Keratinocyte (primary cell): Measurements from ENCODE around the gene ST3GAL2. TPM values are rescaled to one million over a fixed set of nuclear protein-coding genes. Genes with fewer than 3 reads are reported as not detected.

Experiments used
- DNase-seq: peaks from one replicate; pipeline ENCODE4 v3.0.0-alpha.2; 2011; ENCODE audit warnings: low read depth, missing footprints, low spot score
- FAIRE-seq: peaks from 2 replicates; lab custom pipeline; 2011; peaks lifted over from hg19 to GRCh38; lab: Jason Lieb, UNC
- H2AFZ ChIP-seq: 2 replicates; pipeline ENCODE4 v1.6.0; 2012; ENCODE audit warnings: low read length, control low read depth, inconsistent platforms; ENCODE audit not compliant: control insufficient read depth
- H3K27ac ChIP-seq: 2 replicates; pipeline ENCODE4 v1.5.1; 2011; ENCODE audit warnings: low read length; ENCODE audit not compliant: control insufficient read depth, insufficient read depth
- H3K27me3 ChIP-seq: 3 replicates; pipeline ENCODE4 v1.6.0; 2011; ENCODE audit warnings: low read length; ENCODE audit not compliant: control insufficient read depth, insufficient read depth; ENCODE audit errors: extremely low read depth
- H3K36me3 ChIP-seq, 2 experiments: 2 replicates in 1 of 2; 3 replicates in 1 of 2; pipeline ENCODE4 v1.5.1; 2011; ENCODE audit warnings: low read length in 2 of 2, mild to moderate bottlenecking in 1 of 2; ENCODE audit not compliant: control insufficient read depth in 2 of 2, insufficient read depth in 2 of 2; ENCODE audit errors: extremely low read depth in 1 of 2
- H3K4me1 ChIP-seq: 3 replicates; pipeline ENCODE4 v1.5.1; 2011; ENCODE audit warnings: low read length; ENCODE audit not compliant: control insufficient read depth, insufficient read depth; ENCODE audit errors: extremely low read depth
- H3K4me2 ChIP-seq: 3 replicates; pipeline ENCODE4 v1.6.0; 2011; ENCODE audit warnings: low read depth, low read length; ENCODE audit not compliant: control insufficient read depth, insufficient read depth; ENCODE audit errors: extremely low read depth
- H3K4me3 ChIP-seq, 3 experiments: fragments of 200-600 bp in 1 of 3; sonication (generic) in 1 of 3; 2 replicates in 2 of 3; 3 replicates in 1 of 3; pipeline ENCODE4 v1.5.1; 2011 to 2016; ENCODE audit warnings: low read length in 3 of 3, mild to moderate bottlenecking in 3 of 3, control low read depth in 2 of 3, inconsistent platforms in 1 of 3, low read depth in 1 of 3, mixed read lengths in 1 of 3, mixed run types in 1 of 3, moderate library complexity in 1 of 3; ENCODE audit not compliant: control insufficient read depth in 2 of 3, insufficient read depth in 2 of 3; ENCODE audit errors: extremely low read depth in 1 of 3
- H3K79me2 ChIP-seq: 2 replicates; pipeline ENCODE4 v1.6.0; 2012; ENCODE audit warnings: low read length; ENCODE audit not compliant: control insufficient read depth, insufficient read depth
- H3K9ac ChIP-seq: 3 replicates; pipeline ENCODE4 v1.6.0; 2011; ENCODE audit warnings: low read length; ENCODE audit not compliant: control insufficient read depth, insufficient read depth; ENCODE audit errors: extremely low read depth
- H3K9me1 ChIP-seq: 3 replicates; pipeline ENCODE4 v1.6.0; 2011; ENCODE audit warnings: low read length; ENCODE audit not compliant: control insufficient read depth, insufficient read depth; ENCODE audit errors: extremely low read depth
- H3K9me3 ChIP-seq: 2 replicates; pipeline ENCODE4 v1.5.1; 2012; ENCODE audit warnings: low read depth, low read length; ENCODE audit not compliant: control insufficient read depth
- H4K20me1 ChIP-seq: 3 replicates; pipeline ENCODE4 v1.6.0; 2011; ENCODE audit warnings: low read length; ENCODE audit not compliant: control insufficient read depth, insufficient read depth; ENCODE audit errors: extremely low read depth
- CTCF ChIP-seq, 3 experiments: IDR thresholded peaks in 1 of 3; conservative IDR thresholded peaks in 1 of 3; optimal IDR thresholded peaks in 1 of 3; 2 replicates in 2 of 3; 3 replicates in 1 of 3; pipeline versions ENCODE3 to v1.5.1; 2011; ENCODE audit warnings: low read length in 3 of 3, mild to moderate bottlenecking in 3 of 3, moderate library complexity in 2 of 3, control low read depth in 1 of 3, inconsistent platforms in 1 of 3; ENCODE audit not compliant: insufficient read depth in 2 of 3; ENCODE audit errors: extremely low read depth in 1 of 3
- EZH2 ChIP-seq: IDR thresholded peaks from one replicate; pipeline ENCODE4 v1.6.1; 2012; ENCODE audit warnings: inconsistent platforms, mild to moderate bottlenecking, low read length, moderate library complexity
- dilution Hi-C: fragments of 300-500 bp; cut with MboI; formaldehyde crosslinking; loops from one replicate; pipeline ENCODE4 v1.7.0; 2020; ENCODE audit warnings: low sequenced_read_pairs; ENCODE audit not compliant: extremely low pct_ligation_motif_present
- polyA plus RNA-seq, 5 experiments: library from polyadenylated mRNA; depleted of rRNA in 3 of 5; stranded (reverse) in 3 of 5; stranded (forward) in 1 of 5; unstranded in 1 of 5; fragments of >200 nt; gene quantifications; 1 replicate in 1 of 5; 2 replicates in 3 of 5; 3 replicates in 1 of 5; pipeline versions ENCODE4 v1.2.1 to v1.2.3, GENCODE V29; 2011 to 2012; ENCODE audit warnings: missing spikeins in 2 of 5, low read depth in 1 of 5, low replicate concordance in 1 of 5

Gene ST3GAL2
- polyA plus RNA-seq, 1 donor (not counting 4 experiments of a cell fraction or from before 2014, with no cell fraction given) = 4.0 TPM

- FAIRE-seq (no peak), DNase-seq (no peak)
- H2AFZ ChIP-seq = no peak overlapping the region
- no peaks in the 10 kb centered on the region for H4K20me1 ChIP-seq
- H3K27ac ChIP-seq = no peak overlapping the region
- no peaks in the 10 kb centered on the region for H3K9me1 ChIP-seq
- H3K4me2 ChIP-seq = no peak overlapping the region
- H3K4me3 ChIP-seq = no peak overlapping the region
- no peak overlapping the region for H3K9ac ChIP-seq
- no peaks in the 10 kb centered on the region for H3K27me3 ChIP-seq
- TF ChIP-seq EZH2 = no peak
- no peak for TF ChIP-seq CTCF (optimal IDR thresholded peaks at IDR 0.05 in 1 of 3, IDR thresholded peaks at IDR 0.05 in 1 of 3, conservative IDR thresholded peaks at IDR 0.05 in 1 of 3; ENCODE audit: extremely low read depth in 1 of 3, insufficient read depth in 2 of 3, low read length in 3 of 3)
- no peaks in the 10 kb centered on the region for H3K36me3 ChIP-seq
- H3K9me3 ChIP-seq = no peaks in the 10 kb centered on the region
- dilution Hi-C loops = no loop called here
- H3K79me2 ChIP-seq = peaks cover 7% of the 10 kb centered on the region
- H3K4me1 ChIP-seq = peaks cover 27% of the 10 kb centered on the region
Measured at GRCh38 chr16:70434484-70435260, 4.2 kb downstream of the ST3GAL2 start.

DNA sequence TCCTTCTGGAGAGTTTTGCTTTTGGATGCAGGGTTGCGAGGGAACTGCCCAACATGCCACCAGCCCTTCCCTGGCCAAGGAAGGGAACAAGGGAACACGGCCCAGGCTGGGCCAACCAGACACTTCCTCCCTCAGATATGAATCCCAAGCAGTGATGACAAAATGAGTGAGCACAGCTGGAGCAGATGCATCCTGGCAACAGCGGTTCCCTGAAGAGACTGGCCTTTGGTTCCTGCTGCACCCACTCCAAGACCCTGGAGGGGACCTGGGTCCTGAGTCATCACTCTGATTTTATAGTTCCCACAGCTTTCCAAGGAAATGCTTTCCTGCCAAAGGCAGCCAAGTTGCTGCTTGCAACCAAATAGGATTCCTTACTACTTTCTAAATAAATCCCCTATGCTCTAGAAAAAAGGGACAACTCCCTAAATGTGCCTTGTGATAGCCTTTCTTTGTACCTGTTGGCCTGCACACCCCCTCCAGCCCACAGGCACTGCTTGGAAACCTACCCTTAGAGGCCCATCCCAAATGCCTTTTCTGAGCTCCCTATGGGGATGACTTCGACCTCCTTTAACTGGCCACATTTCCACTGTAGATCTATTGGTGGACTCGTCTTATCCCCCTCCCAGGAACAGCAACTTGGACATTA, 5.3 kb downstream of the ST3GAL2 start:
- Histone ChIP-seq H3K36me3 (no peaks in the 10 kb centered on the region), H3K79me2 (peaks cover 7% of the 10 kb centered on the region), H3K4me1 (peaks cover 23% of the 10 kb centered on the region), H3K27ac (no peak overlapping the region), H3K4me3 (no peak overlapping the region), H3K9me3 (no peaks in the 10 kb centered on the region), H2AFZ (no peak overlapping the region), H3K9ac (no peak overlapping the region), H3K27me3 (no peaks in the 10 kb centered on the region), H3K9me1 (no peaks in the 10 kb centered on the region), H4K20me1 (no peaks in the 10 kb centered on the region), H3K4me2 (no peak overlapping the region)
- TF ChIP-seq CTCF (optimal IDR thresholded peaks at IDR 0.05 in 1 of 3, IDR thresholded peaks at IDR 0.05 in 1 of 3, conservative IDR thresholded peaks at IDR 0.05 in 1 of 3; ENCODE audit: extremely low read depth in 1 of 3, insufficient read depth in 2 of 3, low read length in 3 of 3) (no peak), EZH2 (no peak)
- dilution Hi-C loops = no loop called here
- FAIRE-seq = no peak
- no peak for DNase-seq
